ENCODE measurements around the gene FAM180A.
"Not testable (repeated sequence)": the region's sequence is repeated elsewhere in the genome, so short reads cannot be mapped to it uniquely, and the experiment has no call there.

FAM180A gene

GRCh38 chr7:135748770-135749169 is at the start of gene FAM180A:
TSS of gene FAM180A (minus strand) at chr7:135748813. CDS start at chr7:135748580, 233 bp downstream.
- no peak for DNase-seq

- no peak for DNase-seq
Measured at GRCh38 chr7:135798095-135798494, 49.5 kb upstream of the FAM180A start.

GRCh38 chr7:135795846-135796570 is 47.4 kb upstream of the FAM180A start:
- no peak for DNase-seq

- no peak for DNase-seq
Measured at GRCh38 chr7:135793841-135794240, 45.2 kb upstream of the FAM180A start.

GRCh38 chr7:135792866-135793265 is 44.3 kb upstream of the FAM180A start:
- DNase-seq: no peak

GRCh38 chr7:135792363-135792668 is 43.7 kb upstream of the FAM180A start:
- DNase-seq: no peak

- DNase-seq: no peak
Measured at GRCh38 chr7:135791543-135792362, 43.1 kb upstream of the FAM180A start.

GRCh38 chr7:135790371-135790977 is 41.9 kb upstream of the FAM180A start:
- no peak for DNase-seq

- no peak for DNase-seq
Measured at GRCh38 chr7:135789956-135790355, 41.3 kb upstream of the FAM180A start.

GRCh38 chr7:135789431-135789830 is 40.8 kb upstream of the FAM180A start:
- no peak for DNase-seq

- no peak for DNase-seq
Measured at GRCh38 chr7:135786911-135787310, 38.3 kb upstream of the FAM180A start.

- DNase-seq: no peak
Measured at GRCh38 chr7:135785065-135785464, 36.5 kb upstream of the FAM180A start.

GRCh38 chr7:135784013-135784412 is 35.4 kb upstream of the FAM180A start:
- DNase-seq: no peak

- DNase-seq: no peak
Measured at GRCh38 chr7:135782801-135783200, 34.2 kb upstream of the FAM180A start.

GRCh38 chr7:135782377-135782776 is 33.8 kb upstream of the FAM180A start:
- DNase-seq: no peak

- no peak for DNase-seq
Measured at GRCh38 chr7:135777626-135778398, 29.2 kb upstream of the FAM180A start.

- DNase-seq: not testable (repeated sequence)
Measured at GRCh38 chr7:135775915-135776314, 27.3 kb upstream of the FAM180A start.

- no peak for DNase-seq
Measured at GRCh38 chr7:135775230-135775629, 26.6 kb upstream of the FAM180A start.

- DNase-seq: peak in 1 of 2 experiments; percentile 68
Measured at GRCh38 chr7:135774284-135774683, 25.7 kb upstream of the FAM180A start.

GRCh38 chr7:135773464-135773863 is 24.9 kb upstream of the FAM180A start:
- DNase-seq: peak; percentile 88 to 89

- DNase-seq: peak; percentile 45 to 57
Measured at GRCh38 chr7:135772639-135773222, 24.1 kb upstream of the FAM180A start.

- DNase-seq: peak in 1 of 2 experiments; percentile 11
Measured at GRCh38 chr7:135771961-135772638, 23.5 kb upstream of the FAM180A start.

Data from SHP77 (cell line).